NCI-H226 (cell line): Measurements from ENCODE around the gene TFB2M.
A peak's percentile ranks its signal among the peaks of the same experiment; 100 is the strongest.
"Not testable (repeated sequence)": the region's sequence is repeated elsewhere in the genome, so short reads cannot be mapped to it uniquely, and the experiment has no call there.

Experiments used
- DNase-seq: peaks from one replicate; pipeline ENCODE4 v3.0.0-alpha.2; 2015

Gene TFB2M, protein sequence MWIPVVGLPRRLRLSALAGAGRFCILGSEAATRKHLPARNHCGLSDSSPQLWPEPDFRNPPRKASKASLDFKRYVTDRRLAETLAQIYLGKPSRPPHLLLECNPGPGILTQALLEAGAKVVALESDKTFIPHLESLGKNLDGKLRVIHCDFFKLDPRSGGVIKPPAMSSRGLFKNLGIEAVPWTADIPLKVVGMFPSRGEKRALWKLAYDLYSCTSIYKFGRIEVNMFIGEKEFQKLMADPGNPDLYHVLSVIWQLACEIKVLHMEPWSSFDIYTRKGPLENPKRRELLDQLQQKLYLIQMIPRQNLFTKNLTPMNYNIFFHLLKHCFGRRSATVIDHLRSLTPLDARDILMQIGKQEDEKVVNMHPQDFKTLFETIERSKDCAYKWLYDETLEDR

DNA sequence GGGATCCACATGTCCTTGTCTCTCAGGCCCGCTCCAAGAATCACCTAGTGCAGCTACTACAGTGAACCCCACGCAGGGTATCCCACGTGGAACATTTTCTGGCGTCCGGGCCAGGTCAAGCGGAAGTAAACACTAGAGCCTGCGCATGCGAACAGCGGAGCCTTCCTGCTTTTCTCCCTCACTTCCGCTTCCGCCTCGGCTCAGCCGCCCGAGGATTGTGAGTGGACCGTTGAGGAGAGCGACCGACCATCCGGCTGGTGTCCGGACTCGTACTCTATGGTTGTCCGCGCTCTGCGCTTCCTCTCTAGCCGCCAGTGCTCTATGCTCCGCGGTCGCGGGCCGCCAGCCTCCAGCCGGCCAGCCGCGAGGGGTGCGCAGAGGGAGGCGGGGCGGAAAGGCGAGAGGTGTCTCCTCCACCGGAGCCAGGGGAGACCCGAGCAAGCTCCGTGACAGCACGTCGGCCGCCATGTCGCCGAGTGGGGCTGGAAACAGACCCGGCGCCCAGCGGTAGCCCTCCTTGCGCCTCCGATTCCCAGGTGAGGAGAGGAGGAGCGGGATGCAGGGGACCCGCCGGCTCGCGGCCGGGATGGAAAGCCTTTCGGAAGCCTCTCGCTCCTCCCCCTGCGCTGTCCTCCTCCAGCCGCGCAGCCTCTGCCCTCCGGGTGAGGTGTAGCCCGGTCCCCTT lies at the start of gene TFB2M, which contains the start of gene CNST:
Gene TFB2M (minus strand): TSS at position 134 of the 685 bp plus-strand sequence. CDS start 123 bp downstream, at position 11.
Gene CNST (plus strand): TSS at position 329 of the 685 bp plus-strand sequence. CDS start 25,107 bp downstream, outside the sequence.
- DNase-seq = peak; percentile 99

DNA sequence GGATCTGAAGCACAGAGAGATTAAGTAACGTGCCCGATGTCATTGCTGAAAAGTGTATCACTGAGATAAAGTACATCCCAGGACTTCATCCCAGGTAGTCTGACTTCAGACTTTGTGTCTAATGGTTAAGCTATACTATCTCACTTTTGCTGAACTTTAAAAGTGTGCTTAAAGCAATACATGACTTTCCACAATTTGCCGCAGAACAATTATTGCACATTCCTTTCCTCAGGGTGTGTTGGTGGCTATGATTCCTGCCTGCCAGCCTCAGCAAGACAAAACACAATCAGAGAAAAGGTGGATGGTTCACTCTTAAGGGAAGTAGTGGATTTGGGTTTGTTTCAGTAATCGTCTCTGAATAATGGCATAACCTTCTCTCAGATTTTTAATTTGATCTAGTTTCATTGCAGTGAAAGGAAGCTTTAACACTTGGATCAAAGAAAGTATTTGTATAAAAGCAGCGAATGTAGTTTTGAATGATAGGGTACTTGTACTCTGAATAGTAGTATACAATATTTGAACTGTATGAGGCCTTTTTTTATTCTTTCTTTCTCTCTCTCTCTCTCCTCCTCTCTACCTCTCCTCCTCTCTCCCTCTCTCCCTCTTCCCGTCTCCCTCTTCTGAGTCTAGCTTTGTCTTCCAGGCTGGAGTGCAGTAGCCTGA lies 47.2 kb upstream of the TFB2M start:
- no peak for DNase-seq

DNA sequence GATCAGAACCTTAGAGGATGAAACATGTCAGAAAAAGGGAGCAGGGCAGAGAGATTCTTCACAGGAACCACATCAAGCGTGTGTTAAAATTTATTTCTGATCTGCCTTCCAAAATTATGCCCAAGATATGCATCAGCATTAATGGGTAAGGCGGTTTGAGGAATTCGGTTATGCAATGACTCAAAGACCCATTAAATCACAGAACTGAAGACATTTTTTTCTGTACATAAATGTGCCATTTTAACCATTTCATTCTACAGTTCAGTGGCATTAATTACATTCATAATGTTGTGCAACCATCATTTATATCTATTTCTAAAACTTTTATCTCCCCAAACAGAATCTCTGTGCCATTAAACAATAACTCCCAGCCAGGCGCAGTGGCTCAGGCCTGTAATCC lies 43.6 kb upstream of the TFB2M start:
- DNase-seq = peak; percentile 26

DNA sequence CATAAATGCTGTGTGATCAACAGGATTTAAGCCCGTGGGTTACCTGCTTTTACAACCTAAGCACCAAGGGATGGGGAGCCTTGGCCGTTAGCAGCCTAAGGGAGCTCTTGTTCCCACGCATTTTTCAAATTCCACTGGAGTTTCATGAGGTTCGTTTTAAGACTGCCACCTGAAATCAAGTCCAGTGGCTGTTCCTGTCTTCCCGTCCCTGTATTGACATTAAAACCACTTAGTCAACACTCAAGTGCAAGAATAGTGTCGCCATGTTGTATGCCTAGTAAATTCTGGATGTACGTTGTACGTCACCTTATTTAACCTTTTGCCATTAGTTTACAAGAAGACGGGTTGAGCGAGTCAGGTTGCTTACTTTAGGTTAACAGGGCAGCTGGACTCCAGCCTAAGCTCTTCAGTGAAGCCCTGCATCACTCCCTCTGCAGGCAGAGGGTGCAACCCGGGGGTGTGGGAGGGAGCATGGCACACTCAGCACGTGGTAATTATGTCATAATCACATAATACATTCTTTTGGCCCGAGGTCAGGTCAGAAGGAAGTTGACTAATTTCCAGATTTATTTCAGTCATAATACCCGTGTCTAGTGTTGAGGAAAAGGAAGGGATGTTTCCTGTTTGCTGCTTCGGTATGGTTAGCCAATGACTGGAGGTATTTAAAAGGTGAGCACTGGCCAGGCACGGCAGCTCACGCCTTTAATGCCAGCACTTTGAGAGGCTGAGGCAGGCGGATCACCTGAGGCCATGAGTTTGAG lies 42.7 kb upstream of the TFB2M start:
- DNase-seq = peak; percentile 96

DNA sequence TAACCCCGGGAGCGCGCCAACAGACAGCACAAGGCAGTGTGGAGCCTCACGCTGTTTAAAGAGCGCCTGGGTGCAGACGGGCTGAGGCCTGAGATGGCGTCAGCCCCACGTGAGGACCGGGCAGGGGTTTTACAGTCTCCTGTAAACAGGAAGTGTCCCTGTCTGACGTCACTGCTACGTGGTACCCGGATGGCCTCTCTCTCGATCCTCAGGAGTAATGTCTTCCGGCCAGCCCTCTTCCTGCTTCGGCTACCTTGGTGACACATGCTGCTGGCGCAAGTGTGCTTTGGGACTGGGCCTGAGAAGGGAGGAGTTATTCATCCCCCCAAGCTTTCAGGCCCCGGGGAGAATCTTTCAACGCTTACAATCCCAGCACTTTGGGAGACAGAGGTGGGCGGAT lies 41.4 kb upstream of the TFB2M start:
- no peak for DNase-seq

DNA sequence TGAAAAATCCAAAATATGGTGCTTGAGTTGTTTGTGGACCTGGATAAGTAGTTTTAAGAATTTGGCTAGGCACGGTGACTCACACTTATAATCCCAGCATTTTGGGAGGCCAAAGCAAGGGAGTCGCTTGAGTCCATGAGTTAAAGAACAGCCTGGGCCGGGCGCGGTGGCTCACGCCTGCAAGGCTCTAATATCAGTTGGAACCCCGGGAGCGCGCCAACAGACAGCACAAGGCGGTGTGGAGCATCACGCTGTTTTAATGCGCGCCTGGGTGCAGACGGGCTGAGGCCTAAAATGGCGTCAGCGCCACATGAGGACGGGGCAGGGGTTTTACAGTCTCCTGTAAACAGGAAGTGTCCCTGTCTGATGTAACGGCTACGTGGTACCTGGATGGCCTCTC lies 39.2 kb upstream of the TFB2M start:
- not testable (repeated sequence) for DNase-seq

DNA sequence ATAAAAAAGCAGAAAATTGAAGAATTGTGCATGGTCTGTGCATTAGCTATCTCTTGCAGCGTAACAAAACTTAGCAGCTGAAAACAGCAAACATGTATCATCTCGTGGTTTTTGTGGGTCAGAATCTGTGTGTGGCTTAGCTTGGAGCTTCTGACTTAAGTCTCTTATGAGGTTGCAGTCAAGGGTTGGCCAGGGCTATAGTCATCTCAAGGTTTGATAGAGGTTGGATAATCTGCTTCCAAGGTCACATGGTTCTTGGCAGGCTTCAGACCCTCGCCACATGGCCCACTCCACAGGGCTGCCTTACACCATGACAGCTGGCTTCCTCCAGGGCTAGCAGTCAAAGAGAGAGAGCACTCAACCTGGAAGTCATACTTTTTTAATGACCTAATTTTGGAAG lies 36.1 kb upstream of the TFB2M start:
- DNase-seq = no peak

DNA sequence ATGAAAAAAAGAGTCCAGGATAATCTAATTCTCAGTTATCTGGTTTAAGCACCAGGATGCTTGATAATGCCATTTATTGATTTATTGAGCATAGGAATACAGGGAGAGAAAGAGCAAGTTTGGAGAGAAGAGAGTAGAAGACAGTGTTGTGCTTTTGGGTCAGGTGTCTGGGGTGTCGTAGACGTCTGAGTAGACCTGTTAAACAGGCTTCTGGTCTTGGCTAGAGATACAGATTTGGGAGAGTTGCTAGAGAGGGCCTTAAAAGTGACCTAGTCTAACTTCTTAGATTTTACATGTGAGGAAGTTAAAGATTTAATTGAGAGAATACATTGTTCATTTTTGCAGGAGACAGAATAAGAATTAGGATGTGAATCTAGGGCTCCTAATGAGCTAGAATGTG lies 34.5 kb upstream of the TFB2M start:
- DNase-seq = no peak

DNA sequence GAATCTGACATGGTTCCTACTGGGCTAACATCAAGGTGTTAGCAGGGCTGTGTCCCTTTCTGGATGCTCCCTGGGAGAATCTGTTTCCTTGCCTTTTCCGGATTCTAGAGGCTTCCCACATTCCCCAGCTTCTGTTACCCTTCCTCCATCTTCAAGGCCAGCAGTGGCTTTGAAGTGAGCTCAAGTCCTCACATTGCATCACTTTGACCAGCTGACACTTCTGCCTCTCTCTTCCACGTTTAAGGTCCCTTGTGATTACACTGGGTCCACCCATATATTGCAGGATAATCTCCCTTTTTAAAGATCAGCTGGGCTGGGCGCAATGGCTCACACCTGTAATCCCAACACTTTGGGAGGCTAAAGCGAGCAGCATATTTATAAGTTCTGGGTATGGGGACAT lies 33.3 kb upstream of the TFB2M start:
- DNase-seq = no peak

DNA sequence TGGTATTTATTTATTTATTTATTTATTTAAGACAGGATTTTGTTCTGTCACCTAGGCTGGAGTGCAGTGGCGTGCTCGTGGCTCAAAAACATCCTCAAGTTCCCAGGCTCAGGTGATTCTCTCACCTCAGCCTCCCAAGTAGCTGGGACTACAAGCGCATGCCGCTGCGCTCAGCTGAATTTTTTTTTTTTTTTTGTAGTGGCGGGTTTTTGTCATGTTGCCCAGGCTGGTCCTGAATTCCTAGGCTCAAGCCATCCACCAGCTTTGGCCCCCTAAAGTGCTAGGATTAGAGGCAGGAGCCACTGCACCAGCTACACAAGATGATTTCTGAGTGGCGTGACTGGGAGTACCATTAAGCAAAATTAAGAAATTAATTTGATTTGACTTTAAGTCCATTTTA lies 31.9 kb upstream of the TFB2M start:
- DNase-seq = no peak

DNA sequence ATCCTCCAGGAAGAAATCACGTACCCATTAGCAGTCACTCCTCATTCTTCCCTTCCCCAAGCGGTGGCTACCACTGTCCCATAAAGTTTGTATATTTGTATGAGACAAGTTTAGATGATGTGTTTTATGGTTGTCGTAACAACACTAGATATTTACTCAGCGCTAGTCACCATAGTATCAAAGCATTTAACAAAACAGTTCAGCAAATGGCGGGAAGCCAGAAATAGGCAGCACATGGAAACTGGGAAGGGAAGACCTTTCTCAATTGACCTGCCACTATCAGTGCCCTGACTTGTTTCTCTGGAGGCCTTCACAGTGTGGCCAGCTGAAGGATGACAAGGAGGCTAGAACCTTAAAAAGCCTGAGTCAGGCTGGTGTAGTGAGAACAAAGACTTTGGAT lies 31.3 kb upstream of the TFB2M start:
- peak; percentile 45 for DNase-seq

DNA sequence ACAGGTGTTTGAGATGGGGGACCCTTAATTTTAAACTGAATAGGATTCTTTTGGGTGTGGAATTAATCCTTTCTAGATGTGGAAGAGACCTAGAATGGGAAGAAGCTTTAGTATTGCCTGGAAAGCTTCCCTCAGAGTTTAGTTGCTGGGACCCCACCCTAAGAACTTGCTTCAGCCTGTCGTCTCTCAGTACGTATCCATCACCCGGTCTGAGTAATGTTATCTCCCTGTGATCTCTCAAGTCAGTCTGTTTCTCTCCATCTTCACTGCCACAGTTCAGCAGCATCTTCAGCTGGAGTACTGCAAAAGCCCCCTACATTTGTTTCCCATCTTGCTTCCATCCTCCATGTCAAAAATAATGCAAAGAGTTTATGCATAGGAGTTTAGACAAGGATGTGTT lies 29.1 kb upstream of the TFB2M start:
- DNase-seq = no peak

DNA sequence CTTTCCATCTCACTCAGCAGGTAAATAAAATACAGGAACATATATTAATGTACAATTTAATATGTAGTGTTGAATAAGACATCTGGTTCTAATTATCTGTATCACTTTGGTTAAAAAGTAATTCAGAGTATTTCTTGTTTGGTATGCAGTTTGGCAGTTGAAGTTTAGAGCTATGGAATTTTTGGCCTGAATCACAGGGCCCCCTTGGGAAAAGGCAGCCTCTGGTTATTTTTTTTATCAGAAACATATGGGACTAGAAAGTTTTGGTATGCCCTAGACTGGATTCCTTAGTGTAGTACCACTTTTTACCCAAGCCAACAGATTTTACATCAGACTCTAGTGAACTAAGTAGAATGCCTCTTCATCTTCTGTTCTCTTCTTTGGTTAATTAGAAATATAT lies 26.6 kb upstream of the TFB2M start:
- DNase-seq = no peak

DNA sequence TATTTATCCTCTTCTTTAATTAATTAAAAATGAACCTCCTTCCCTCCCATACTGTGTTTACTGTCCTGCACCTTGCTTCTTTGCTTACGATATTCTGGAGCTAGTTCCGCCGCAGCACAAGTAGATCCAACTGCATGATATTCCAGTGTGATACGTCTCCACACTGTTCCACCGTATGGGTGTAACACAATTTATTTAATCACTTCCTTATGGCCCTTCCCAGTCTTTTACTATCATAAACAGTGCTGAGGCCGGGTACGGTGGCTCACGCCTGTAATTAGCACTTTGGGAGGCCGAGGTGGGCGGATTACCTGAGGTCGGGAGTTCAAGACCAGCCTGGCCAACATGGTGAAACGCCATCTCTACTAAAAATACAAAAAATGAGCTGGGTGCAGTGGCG lies 25.9 kb upstream of the TFB2M start:
- no peak for DNase-seq

DNA sequence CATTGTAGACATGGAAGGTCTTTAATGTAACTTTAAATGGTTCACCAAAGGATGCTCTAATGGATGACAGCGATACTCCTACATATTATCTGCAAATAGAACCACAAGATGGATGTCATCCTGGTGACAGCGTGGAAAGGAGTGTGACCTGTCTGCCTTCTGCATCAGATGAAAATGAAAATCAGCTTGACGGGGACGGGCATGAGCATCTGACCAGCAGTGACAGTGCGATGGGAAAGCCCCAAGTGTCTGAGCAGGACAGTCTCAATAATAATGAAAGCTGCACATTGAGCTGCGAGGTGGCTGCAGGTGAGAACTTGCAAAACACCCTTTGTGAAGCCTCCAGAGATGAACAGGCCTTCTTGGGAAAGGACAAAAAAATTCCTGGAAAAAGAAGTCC lies 25.4 kb upstream of the TFB2M start:
- DNase-seq = no peak

DNA sequence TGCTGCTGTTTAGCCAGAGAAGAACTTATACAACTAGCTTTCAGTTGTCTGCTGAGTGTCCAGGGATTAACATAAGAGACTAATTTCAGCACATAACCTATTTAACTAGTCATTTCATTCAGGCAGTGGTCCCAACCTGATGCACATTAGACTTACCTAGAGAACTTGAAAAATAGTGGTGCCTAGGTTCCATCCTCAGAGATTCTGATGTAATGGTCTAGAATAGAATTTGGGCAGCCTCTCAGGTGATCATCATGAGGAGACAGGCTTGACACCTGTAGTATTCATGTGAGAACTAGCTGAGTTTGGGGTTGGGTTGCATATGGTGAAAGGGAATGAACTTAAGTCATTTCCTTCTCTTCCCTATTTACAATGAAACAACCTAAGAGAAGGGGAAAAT lies 25.0 kb upstream of the TFB2M start:
- no peak for DNase-seq

DNA sequence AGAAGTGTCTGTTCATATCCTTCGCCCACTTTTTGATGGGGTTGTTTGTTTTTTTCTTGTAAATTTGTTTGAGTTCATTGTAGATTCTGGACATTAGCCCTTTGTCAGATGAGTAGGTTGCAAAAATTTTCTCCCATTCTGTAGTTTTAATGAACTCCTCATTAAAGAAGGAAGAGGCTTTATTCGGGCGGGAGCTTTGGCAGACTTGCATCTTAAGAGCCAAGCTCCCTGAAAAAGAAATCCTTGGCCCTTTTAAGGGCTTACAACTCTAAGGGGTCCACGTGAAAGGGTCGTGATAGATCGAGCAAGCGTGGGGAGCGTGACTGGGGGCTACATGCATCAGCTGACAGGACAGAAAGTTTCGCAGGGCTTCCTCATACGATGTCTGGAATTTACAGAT lies 23.9 kb upstream of the TFB2M start:
- not testable (repeated sequence) for DNase-seq

DNA sequence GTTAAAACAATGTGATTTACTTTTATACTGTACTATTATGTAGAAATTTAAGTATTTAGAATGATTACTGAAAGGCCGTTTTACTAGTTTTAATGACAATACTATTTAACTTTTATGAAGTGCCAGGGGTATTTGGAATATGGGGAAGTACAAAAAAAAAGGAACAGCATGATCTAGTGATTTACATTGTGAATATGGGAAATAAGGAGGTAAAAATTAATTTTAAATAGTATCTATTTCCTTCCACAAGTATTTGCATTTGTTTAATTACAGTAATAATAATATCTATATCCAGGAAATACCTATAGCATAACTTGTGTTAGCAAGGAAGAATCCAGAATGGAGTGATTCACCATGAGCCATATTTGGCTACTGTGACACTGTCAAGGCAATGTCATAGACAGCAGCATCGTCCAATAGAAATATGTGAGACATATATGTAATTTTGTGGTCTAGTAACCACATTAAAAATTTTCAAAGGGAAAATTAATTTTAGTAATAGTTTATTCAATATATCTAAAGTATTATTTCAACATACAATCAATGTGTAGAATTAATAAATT lies 22.2 kb upstream of the TFB2M start:
- peak; percentile 22 for DNase-seq

DNA sequence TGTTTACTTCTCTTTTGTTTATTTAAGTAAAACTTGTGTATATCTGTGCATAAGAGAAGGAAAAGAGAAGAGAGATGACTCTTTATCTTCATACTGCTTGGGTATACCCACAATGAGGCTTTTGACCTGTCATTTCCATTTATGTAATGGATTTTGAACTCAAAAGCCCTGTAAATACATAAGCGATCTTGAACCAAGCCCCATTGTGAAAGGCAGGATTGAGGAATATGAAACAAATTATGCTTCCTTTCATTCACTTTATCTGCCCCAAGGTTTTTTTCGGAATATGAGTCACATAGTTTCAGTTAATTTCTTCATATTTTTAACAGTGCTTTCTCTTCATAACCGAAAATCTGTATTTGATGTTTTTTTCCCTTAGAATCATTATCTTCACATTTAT lies 21.5 kb upstream of the TFB2M start:
- no peak for DNase-seq

DNA sequence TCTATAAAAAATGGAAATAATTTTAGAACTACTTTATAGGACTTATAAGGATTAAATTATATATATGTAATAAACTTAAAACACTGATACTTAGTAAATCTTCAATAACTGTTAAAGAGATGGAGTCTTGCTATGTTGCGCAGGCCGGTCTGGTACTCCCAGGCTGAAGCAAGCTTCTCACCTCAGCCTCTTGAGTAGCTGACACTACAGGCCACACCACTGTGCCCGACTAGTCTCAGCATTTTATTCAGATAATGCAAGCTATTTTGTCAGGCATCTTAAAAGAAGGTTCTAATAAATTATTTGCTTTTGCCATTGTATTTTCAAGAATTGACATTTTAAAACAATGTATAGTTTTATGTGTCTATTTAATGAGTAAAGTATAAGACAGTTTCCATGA lies 21.0 kb upstream of the TFB2M start:
- no peak for DNase-seq

DNA sequence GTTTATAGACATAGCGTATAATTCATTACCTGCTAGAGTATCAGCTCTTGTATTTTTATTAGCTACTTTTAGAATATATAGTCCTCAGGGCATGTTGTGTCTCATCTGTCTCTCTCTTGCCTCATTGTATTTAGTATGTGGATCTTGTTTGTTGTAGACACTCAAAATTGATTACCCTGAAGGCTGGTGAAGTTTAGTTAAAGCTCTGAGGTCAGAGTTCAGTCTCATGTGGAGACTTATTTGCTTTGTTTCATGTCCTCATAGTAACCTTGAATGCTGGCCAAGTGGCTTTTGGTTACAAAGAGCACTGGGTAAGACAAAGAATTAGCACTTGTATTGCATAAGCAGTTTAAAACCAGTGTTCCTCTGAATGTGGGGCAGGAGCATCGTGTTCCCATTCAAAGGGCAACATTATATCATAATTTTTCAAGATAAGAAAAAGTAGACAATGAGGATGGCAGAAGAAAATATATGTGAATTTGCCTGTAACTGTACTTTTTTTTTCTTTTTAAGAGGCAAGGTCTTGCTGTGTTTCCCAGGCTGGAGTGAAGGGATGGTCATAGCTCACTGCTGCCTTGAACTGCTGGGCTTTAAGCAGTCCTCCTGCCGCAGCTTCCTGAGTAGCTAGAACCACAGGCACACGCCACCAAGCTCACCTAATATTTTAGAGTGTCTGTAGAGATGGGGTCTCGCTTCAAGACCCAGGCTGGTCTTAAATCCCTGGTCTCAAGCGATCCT lies 17.6 kb upstream of the TFB2M start:
- no peak for DNase-seq

DNA sequence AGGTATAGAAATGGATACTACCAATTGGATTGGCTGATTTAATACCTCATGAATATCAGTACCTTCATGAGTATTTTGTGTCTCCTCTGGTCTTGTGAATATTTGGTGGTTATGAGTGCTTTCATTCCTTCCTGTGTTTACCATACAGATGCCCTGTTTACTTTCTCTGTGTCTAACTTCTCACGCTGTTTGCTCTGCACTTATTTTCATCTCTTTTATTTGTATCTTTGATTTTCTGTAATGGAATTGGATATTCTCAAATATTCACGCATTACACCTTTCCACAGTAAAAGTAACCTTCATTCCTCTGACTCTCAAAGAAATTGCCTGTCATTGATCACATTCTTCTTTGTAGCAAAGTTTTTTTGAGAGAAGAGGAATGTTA lies 17.0 kb upstream of the TFB2M start:
- no peak for DNase-seq
